ENCODE measurements around the gene APEH. TPM values are rescaled to one million over a fixed set of nuclear protein-coding genes. Genes with fewer than 3 reads are reported as not detected.

The APEH gene
- total and polyA plus RNA-seq, 2 of the 13 experiments (the other 11 are each of a cell fraction or from before 2014, with no cell fraction given): 116 to 130 TPM

DNA sequence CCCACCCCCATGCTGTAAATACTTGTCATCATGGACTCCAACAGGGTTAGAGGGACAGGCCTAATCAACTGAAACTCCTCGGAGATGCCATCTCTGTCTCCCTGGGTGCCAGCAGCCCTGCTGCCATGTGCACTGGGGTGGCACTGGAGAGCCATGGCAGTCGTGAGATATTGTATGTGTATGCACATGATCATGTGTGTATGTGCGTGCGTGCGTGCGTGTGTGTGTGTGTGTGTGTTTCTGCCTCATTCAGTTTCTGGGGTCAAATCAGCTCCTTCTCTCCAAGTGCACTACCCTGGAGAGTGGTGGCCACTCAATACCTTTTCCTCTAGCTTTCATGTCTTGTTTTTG, 3.2 kb upstream of the APEH start (continued):
- TF ChIP-seq SMAD3 (CRISPR knock-in tag; IDR thresholded peaks at IDR 0.05) (peak; percentile 5; the same call in 1 of the 2 replicates), ZSCAN29 (CRISPR knock-in tag; conservative IDR thresholded peaks at IDR 0.05) (no peak), NFE2L2 (IDR thresholded peaks at IDR 0.05; ENCODE audit: low read length) (no peak), RARA (CRISPR knock-in tag; IDR thresholded peaks at IDR 0.05) (no peak), ZBTB42 (CRISPR knock-in tag; IDR thresholded peaks at IDR 0.05) (no peak), SALL2 (CRISPR knock-in tag; IDR thresholded peaks at IDR 0.05) (0 out of 2 replicates have a peak, but pooled peaks have one; percentile 18), SMAD1 (CRISPR knock-in tag; IDR thresholded peaks at IDR 0.05; ENCODE audit: borderline replicate concordance, low read depth) (no peak), SRSF4 (IDR thresholded peaks at IDR 0.05; ENCODE audit: low read depth, low read length, poor library complexity, severe bottlenecking) (no peak), SPEN (CRISPR knock-in tag; IDR thresholded peaks at IDR 0.05; ENCODE audit: low read depth) (no peak), TBX3 (IDR thresholded peaks at IDR 0.05; ENCODE audit: borderline replicate concordance) (no peak)
- TF ChIP-seq, protein P1, sequence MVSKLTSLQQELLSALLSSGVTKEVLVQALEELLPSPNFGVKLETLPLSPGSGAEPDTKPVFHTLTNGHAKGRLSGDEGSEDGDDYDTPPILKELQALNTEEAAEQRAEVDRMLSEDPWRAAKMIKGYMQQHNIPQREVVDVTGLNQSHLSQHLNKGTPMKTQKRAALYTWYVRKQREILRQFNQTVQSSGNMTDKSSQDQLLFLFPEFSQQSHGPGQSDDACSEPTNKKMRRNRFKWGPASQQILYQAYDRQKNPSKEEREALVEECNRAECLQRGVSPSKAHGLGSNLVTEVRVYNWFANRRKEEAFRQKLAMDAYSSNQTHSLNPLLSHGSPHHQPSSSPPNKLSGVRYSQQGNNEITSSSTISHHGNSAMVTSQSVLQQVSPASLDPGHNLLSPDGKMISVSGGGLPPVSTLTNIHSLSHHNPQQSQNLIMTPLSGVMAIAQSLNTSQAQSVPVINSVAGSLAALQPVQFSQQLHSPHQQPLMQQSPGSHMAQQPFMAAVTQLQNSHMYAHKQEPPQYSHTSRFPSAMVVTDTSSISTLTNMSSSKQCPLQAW (CRISPR knock-in tag; IDR thresholded peaks at IDR 0.05): 0 out of 2 replicates have a peak, but pooled peaks have one; percentile 4
- TF ChIP-seq, protein P2, sequence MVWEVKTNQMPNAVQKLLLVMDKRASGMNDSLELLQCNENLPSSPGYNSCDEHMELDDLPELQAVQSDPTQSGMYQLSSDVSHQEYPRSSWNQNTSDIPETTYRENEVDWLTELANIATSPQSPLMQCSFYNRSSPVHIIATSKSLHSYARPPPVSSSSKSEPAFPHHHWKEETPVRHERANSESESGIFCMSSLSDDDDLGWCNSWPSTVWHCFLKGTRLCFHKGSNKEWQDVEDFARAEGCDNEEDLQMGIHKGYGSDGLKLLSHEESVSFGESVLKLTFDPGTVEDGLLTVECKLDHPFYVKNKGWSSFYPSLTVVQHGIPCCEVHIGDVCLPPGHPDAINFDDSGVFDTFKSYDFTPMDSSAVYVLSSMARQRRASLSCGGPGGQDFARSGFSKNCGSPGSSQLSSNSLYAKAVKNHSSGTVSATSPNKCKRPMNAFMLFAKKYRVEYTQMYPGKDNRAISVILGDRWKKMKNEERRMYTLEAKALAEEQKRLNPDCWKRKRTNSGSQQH (CRISPR knock-in tag; IDR thresholded peaks at IDR 0.05; ENCODE audit: low read depth): no peak
- TF ChIP-seq, protein P3, sequence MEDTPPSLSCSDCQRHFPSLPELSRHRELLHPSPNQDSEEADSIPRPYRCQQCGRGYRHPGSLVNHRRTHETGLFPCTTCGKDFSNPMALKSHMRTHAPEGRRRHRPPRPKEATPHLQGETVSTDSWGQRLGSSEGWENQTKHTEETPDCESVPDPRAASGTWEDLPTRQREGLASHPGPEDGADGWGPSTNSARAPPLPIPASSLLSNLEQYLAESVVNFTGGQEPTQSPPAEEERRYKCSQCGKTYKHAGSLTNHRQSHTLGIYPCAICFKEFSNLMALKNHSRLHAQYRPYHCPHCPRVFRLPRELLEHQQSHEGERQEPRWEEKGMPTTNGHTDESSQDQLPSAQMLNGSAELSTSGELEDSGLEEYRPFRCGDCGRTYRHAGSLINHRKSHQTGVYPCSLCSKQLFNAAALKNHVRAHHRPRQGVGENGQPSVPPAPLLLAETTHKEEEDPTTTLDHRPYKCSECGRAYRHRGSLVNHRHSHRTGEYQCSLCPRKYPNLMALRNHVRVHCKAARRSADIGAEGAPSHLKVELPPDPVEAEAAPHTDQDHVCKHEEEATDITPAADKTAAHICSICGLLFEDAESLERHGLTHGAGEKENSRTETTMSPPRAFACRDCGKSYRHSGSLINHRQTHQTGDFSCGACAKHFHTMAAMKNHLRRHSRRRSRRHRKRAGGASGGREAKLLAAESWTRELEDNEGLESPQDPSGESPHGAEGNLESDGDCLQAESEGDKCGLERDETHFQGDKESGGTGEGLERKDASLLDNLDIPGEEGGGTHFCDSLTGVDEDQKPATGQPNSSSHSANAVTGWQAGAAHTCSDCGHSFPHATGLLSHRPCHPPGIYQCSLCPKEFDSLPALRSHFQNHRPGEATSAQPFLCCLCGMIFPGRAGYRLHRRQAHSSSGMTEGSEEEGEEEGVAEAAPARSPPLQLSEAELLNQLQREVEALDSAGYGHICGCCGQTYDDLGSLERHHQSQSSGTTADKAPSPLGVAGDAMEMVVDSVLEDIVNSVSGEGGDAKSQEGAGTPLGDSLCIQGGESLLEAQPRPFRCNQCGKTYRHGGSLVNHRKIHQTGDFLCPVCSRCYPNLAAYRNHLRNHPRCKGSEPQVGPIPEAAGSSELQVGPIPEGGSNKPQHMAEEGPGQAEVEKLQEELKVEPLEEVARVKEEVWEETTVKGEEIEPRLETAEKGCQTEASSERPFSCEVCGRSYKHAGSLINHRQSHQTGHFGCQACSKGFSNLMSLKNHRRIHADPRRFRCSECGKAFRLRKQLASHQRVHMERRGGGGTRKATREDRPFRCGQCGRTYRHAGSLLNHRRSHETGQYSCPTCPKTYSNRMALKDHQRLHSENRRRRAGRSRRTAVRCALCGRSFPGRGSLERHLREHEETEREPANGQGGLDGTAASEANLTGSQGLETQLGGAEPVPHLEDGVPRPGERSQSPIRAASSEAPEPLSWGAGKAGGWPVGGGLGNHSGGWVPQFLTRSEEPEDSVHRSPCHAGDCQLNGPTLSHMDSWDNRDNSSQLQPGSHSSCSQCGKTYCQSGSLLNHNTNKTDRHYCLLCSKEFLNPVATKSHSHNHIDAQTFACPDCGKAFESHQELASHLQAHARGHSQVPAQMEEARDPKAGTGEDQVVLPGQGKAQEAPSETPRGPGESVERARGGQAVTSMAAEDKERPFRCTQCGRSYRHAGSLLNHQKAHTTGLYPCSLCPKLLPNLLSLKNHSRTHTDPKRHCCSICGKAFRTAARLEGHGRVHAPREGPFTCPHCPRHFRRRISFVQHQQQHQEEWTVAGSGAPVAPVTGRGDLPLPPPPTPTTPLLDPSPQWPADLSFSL (CRISPR knock-in tag; IDR thresholded peaks at IDR 0.05): 0 out of 2 replicates have a peak, but pooled peaks have one; percentile 58
- TF ChIP-seq, protein P4, sequence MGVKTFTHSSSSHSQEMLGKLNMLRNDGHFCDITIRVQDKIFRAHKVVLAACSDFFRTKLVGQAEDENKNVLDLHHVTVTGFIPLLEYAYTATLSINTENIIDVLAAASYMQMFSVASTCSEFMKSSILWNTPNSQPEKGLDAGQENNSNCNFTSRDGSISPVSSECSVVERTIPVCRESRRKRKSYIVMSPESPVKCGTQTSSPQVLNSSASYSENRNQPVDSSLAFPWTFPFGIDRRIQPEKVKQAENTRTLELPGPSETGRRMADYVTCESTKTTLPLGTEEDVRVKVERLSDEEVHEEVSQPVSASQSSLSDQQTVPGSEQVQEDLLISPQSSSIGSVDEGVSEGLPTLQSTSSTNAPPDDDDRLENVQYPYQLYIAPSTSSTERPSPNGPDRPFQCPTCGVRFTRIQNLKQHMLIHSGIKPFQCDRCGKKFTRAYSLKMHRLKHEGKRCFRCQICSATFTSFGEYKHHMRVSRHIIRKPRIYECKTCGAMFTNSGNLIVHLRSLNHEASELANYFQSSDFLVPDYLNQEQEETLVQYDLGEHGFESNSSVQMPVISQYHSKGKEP (CRISPR knock-in tag; IDR thresholded peaks at IDR 0.05): no peak
- TF ChIP-seq, protein P5, sequence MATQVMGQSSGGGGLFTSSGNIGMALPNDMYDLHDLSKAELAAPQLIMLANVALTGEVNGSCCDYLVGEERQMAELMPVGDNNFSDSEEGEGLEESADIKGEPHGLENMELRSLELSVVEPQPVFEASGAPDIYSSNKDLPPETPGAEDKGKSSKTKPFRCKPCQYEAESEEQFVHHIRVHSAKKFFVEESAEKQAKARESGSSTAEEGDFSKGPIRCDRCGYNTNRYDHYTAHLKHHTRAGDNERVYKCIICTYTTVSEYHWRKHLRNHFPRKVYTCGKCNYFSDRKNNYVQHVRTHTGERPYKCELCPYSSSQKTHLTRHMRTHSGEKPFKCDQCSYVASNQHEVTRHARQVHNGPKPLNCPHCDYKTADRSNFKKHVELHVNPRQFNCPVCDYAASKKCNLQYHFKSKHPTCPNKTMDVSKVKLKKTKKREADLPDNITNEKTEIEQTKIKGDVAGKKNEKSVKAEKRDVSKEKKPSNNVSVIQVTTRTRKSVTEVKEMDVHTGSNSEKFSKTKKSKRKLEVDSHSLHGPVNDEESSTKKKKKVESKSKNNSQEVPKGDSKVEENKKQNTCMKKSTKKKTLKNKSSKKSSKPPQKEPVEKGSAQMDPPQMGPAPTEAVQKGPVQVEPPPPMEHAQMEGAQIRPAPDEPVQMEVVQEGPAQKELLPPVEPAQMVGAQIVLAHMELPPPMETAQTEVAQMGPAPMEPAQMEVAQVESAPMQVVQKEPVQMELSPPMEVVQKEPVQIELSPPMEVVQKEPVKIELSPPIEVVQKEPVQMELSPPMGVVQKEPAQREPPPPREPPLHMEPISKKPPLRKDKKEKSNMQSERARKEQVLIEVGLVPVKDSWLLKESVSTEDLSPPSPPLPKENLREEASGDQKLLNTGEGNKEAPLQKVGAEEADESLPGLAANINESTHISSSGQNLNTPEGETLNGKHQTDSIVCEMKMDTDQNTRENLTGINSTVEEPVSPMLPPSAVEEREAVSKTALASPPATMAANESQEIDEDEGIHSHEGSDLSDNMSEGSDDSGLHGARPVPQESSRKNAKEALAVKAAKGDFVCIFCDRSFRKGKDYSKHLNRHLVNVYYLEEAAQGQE (IDR thresholded peaks at IDR 0.05; ENCODE audit: borderline replicate concordance in 1 of 2, low read depth in 1 of 2, low read length in 2 of 2): no peak
